NCI-H460 (cell line): Measurements from ENCODE around the gene FAM53C. TPM values are rescaled to one million over a fixed set of nuclear protein-coding genes. Genes with fewer than 3 reads are reported as not detected.
"Not testable (repeated sequence)": the region's sequence is repeated elsewhere in the genome, so short reads cannot be mapped to it uniquely, and the experiment has no call there.

Experiments
- DNase-seq: peaks from one replicate; pipeline ENCODE4 v3.0.0-alpha.2; 2016; ENCODE audit warnings: low read depth; ENCODE audit errors: extremely low read depth
- polyA plus RNA-seq: library from polyadenylated mRNA; depleted of rRNA; stranded (reverse); fragments of >200 nt; gene quantifications from 2 replicates; pipeline ENCODE4 v1.2.3, GENCODE V29; 2014; cell fraction: nucleus; rRNA removed
- total RNA-seq: library from RNA; depleted of rRNA; stranded (reverse); fragments of >200 nt; shearing (Covaris generic); gene quantifications from 2 replicates; pipeline ENCODE4 v1.2.3, GENCODE V29; 2014; rRNA removed

Gene FAM53C
- total RNA-seq, result 18.4 and 18.6 TPM in 2 replicates
- polyA plus RNA-seq, result 31.6 and 34.8 TPM in 2 replicates

- peak; percentile 91 for DNase-seq
Observed at GRCh38 chr5:138337685-138338410, at the start of gene FAM53C. Gene FAM53C, plus strand, starts transcription at chr5:138338266. Its CDS starts 3,070 bp downstream, at chr5:138341336.

GRCh38 chr5:138289296-138289695 is 48.8 kb upstream of the FAM53C start:
- no peak for DNase-seq

- no peak for DNase-seq
Observed at GRCh38 chr5:138303372-138303771, 34.7 kb upstream of the FAM53C start.

- no peak for DNase-seq
Observed at GRCh38 chr5:138305797-138306196, 32.3 kb upstream of the FAM53C start.

- no peak for DNase-seq
Observed at GRCh38 chr5:138315751-138316278, 22.3 kb upstream of the FAM53C start.

GRCh38 chr5:138316355-138316754 is 21.7 kb upstream of the FAM53C start:
- DNase-seq, result no peak

GRCh38 chr5:138318211-138318610 is 19.9 kb upstream of the FAM53C start:
- not testable (repeated sequence) for DNase-seq

- no peak for DNase-seq
Observed at GRCh38 chr5:138330813-138331448, 7.1 kb upstream of the FAM53C start.

GRCh38 chr5:138331449-138332368 is 6.4 kb upstream of the FAM53C start, which contains the start of gene CDC25C:
Gene CDC25C, minus strand, starts transcription at chr5:138331804. Its CDS starts 624 bp downstream, at chr5:138331180.
- DNase-seq, result peak; percentile 99

- DNase-seq, result no peak
Observed at GRCh38 chr5:138334867-138335447, 3.1 kb upstream of the FAM53C start.

- DNase-seq, result peak; percentile 73
Observed at GRCh38 chr5:138336952-138337684, 948 bp upstream of the FAM53C start.

- no peak for DNase-seq
Observed at GRCh38 chr5:138338411-138339090, 485 bp downstream of the FAM53C start.

- no peak for DNase-seq
Observed at GRCh38 chr5:138339091-138339456, 1.0 kb downstream of the FAM53C start.

- no peak for DNase-seq
Observed at GRCh38 chr5:138339464-138339863, 1.4 kb downstream of the FAM53C start.

GRCh38 chr5:138340008-138340407 is 1.9 kb downstream of the FAM53C start:
- no peak for DNase-seq

- DNase-seq, result no peak
Observed at GRCh38 chr5:138344887-138345622, 7.0 kb downstream of the FAM53C start.

- no peak for DNase-seq
Observed at GRCh38 chr5:138346889-138347288, 8.8 kb downstream of the FAM53C start.

GRCh38 chr5:138349852-138350562 is 11.9 kb downstream of the FAM53C start:
- no peak for DNase-seq
